ENCODE data around the gene SLC39A9.

SLC39A9 gene

GRCh38 chr14:69358966-69359365 is 39.5 kb upstream of the SLC39A9 start:
- DNase-seq (ENCODE audit: low spot score in 2 of 2): no peak
- Histone ChIP-seq H3K4me1 (no peaks in the 10 kb centered on the region), H3K4me3 (no peak overlapping the region), H3K36me3 (replicated peaks) (no peaks in the 10 kb centered on the region), H3K27me3 (ENCODE audit: low read depth) (no peaks in the 10 kb centered on the region), H3K9me3 (no peaks in the 10 kb centered on the region)
- in situ Hi-C loops (cut with MboI; ENCODE audit: low sequenced_read_pairs): no loop called here

GRCh38 chr14:69360438-69361108 is 37.9 kb upstream of the SLC39A9 start:
- H3K9me3 ChIP-seq: no peaks in the 10 kb centered on the region
- H3K27me3 ChIP-seq (ENCODE audit: low read depth): no peaks in the 10 kb centered on the region
- H3K4me1 ChIP-seq: no peaks in the 10 kb centered on the region
- peak in 1 of 2 experiments; percentile 39 for DNase-seq (ENCODE audit: low spot score in 2 of 2)
- no peaks in the 10 kb centered on the region for H3K36me3 ChIP-seq (replicated peaks)
- no peak overlapping the region for H3K4me3 ChIP-seq
- in situ Hi-C loops (cut with MboI; ENCODE audit: low sequenced_read_pairs): no loop called here

- H3K4me3 ChIP-seq: no peak overlapping the region
- DNase-seq (ENCODE audit: low spot score in 2 of 2): no peak
- in situ Hi-C loops (cut with MboI; ENCODE audit: low sequenced_read_pairs): no loop called here
- H3K36me3 ChIP-seq (replicated peaks): no peaks in the 10 kb centered on the region
- H3K9me3 ChIP-seq: no peaks in the 10 kb centered on the region
- no peaks in the 10 kb centered on the region for H3K4me1 ChIP-seq
- H3K27me3 ChIP-seq (ENCODE audit: low read depth): no peaks in the 10 kb centered on the region
Measured at GRCh38 chr14:69363055-69363454, 35.4 kb upstream of the SLC39A9 start.

- Histone ChIP-seq H3K9me3 (no peaks in the 10 kb centered on the region), H3K27me3 (ENCODE audit: low read depth) (no peaks in the 10 kb centered on the region), H3K36me3 (replicated peaks) (no peaks in the 10 kb centered on the region), H3K4me3 (no peak overlapping the region), H3K4me1 (no peaks in the 10 kb centered on the region)
- no peak for DNase-seq (ENCODE audit: low spot score in 2 of 2)
- in situ Hi-C loops (cut with MboI; ENCODE audit: low sequenced_read_pairs): no loop called here
Measured at GRCh38 chr14:69363964-69364363, 34.5 kb upstream of the SLC39A9 start.

GRCh38 chr14:69364378-69364777 is 34.1 kb upstream of the SLC39A9 start:
- no peak for DNase-seq (ENCODE audit: low spot score in 2 of 2)
- no peaks in the 10 kb centered on the region for H3K36me3 ChIP-seq (replicated peaks)
- H3K4me1 ChIP-seq: no peaks in the 10 kb centered on the region
- H3K9me3 ChIP-seq: no peaks in the 10 kb centered on the region
- no peaks in the 10 kb centered on the region for H3K27me3 ChIP-seq (ENCODE audit: low read depth)
- H3K4me3 ChIP-seq: no peak overlapping the region
- in situ Hi-C loops (cut with MboI; ENCODE audit: low sequenced_read_pairs): no loop called here

GRCh38 chr14:69366069-69366468 is 32.4 kb upstream of the SLC39A9 start:
- in situ Hi-C loops (cut with MboI; ENCODE audit: low sequenced_read_pairs): no loop called here
- H3K4me3 ChIP-seq: no peak overlapping the region

GRCh38 chr14:69366761-69367160 is 31.7 kb upstream of the SLC39A9 start:
- H3K9me3 ChIP-seq: no peaks in the 10 kb centered on the region
- in situ Hi-C loops (cut with MboI; ENCODE audit: low sequenced_read_pairs): no loop called here

More at GRCh38 chr14:69366069-69366468, 32.4 kb upstream of the SLC39A9 start:
- H3K36me3 ChIP-seq (replicated peaks): no peaks in the 10 kb centered on the region
- H3K4me1 ChIP-seq: no peaks in the 10 kb centered on the region
- H3K27me3 ChIP-seq (ENCODE audit: low read depth): no peaks in the 10 kb centered on the region
- H3K9me3 ChIP-seq: no peaks in the 10 kb centered on the region
- DNase-seq (ENCODE audit: low spot score in 2 of 2): no peak

GRCh38 chr14:69368381-69368780 is 30.1 kb upstream of the SLC39A9 start:
- H3K36me3 ChIP-seq (replicated peaks): no peaks in the 10 kb centered on the region; the same call in 1 of the 2 replicates
- H3K4me1 ChIP-seq: no peaks in the 10 kb centered on the region
- in situ Hi-C loops (cut with MboI; ENCODE audit: low sequenced_read_pairs): no loop called here

More at GRCh38 chr14:69366761-69367160, 31.7 kb upstream of the SLC39A9 start:
- DNase-seq (ENCODE audit: low spot score in 2 of 2): no peak
- Histone ChIP-seq H3K27me3 (ENCODE audit: low read depth) (no peaks in the 10 kb centered on the region), H3K36me3 (replicated peaks) (no peaks in the 10 kb centered on the region), H3K4me3 (no peak overlapping the region), H3K4me1 (no peaks in the 10 kb centered on the region)

GRCh38 chr14:69370061-69370460 is 28.4 kb upstream of the SLC39A9 start:
- in situ Hi-C loops (cut with MboI; ENCODE audit: low sequenced_read_pairs): no loop called here
- DNase-seq (ENCODE audit: low spot score in 2 of 2): no peak
- H3K4me3 ChIP-seq: no peak overlapping the region
- H3K27me3 ChIP-seq (ENCODE audit: low read depth): no peaks in the 10 kb centered on the region
- H3K36me3 ChIP-seq (replicated peaks): peaks cover 3% of the 10 kb centered on the region; the same call in 1 of the 2 replicates
- H3K9me3 ChIP-seq: no peaks in the 10 kb centered on the region
- H3K4me1 ChIP-seq: no peaks in the 10 kb centered on the region

More at GRCh38 chr14:69368381-69368780, 30.1 kb upstream of the SLC39A9 start:
- H3K27me3 ChIP-seq (ENCODE audit: low read depth): no peaks in the 10 kb centered on the region
- no peaks in the 10 kb centered on the region for H3K9me3 ChIP-seq
- DNase-seq (ENCODE audit: low spot score in 2 of 2): no peak
- no peak overlapping the region for H3K4me3 ChIP-seq

GRCh38 chr14:69372146-69372545 is 26.3 kb upstream of the SLC39A9 start:
- no peaks in the 10 kb centered on the region for H3K4me1 ChIP-seq
- H3K4me3 ChIP-seq: no peak overlapping the region
- DNase-seq (ENCODE audit: low spot score in 2 of 2): no peak
- in situ Hi-C loops (cut with MboI; ENCODE audit: low sequenced_read_pairs): no loop called here
- peaks cover 15% of the 10 kb centered on the region for H3K36me3 ChIP-seq (replicated peaks)
- no peaks in the 10 kb centered on the region for H3K27me3 ChIP-seq (ENCODE audit: low read depth)
- no peaks in the 10 kb centered on the region for H3K9me3 ChIP-seq

- in situ Hi-C loops (cut with MboI; ENCODE audit: low sequenced_read_pairs): no loop called here
- DNase-seq (ENCODE audit: low spot score in 2 of 2): no peak
- H3K27me3 ChIP-seq (ENCODE audit: low read depth): no peaks in the 10 kb centered on the region
- H3K4me1 ChIP-seq: no peaks in the 10 kb centered on the region
- H3K4me3 ChIP-seq: no peak overlapping the region
- peaks cover 21% of the 10 kb centered on the region for H3K36me3 ChIP-seq (replicated peaks)
- no peaks in the 10 kb centered on the region for H3K9me3 ChIP-seq
Measured at GRCh38 chr14:69373104-69373503, 25.4 kb upstream of the SLC39A9 start.

GRCh38 chr14:69374235-69374634 is 24.3 kb upstream of the SLC39A9 start:
- peaks cover 28% of the 10 kb centered on the region for H3K36me3 ChIP-seq (replicated peaks)
- no peak for DNase-seq (ENCODE audit: low spot score in 2 of 2)
- H3K4me3 ChIP-seq: no peak overlapping the region
- H3K27me3 ChIP-seq (ENCODE audit: low read depth): no peaks in the 10 kb centered on the region
- H3K9me3 ChIP-seq: no peaks in the 10 kb centered on the region
- no peaks in the 10 kb centered on the region for H3K4me1 ChIP-seq
- in situ Hi-C loops (cut with MboI; ENCODE audit: low sequenced_read_pairs): no loop called here

- Histone ChIP-seq H3K4me1 (no peaks in the 10 kb centered on the region), H3K9me3 (no peaks in the 10 kb centered on the region), H3K4me3 (no peak overlapping the region), H3K36me3 (replicated peaks) (peaks cover 33% of the 10 kb centered on the region), H3K27me3 (ENCODE audit: low read depth) (no peaks in the 10 kb centered on the region)
- DNase-seq (ENCODE audit: low spot score in 2 of 2): no peak
- in situ Hi-C loops (cut with MboI; ENCODE audit: low sequenced_read_pairs): no loop called here
Measured at GRCh38 chr14:69375182-69375581, 23.3 kb upstream of the SLC39A9 start.

- DNase-seq (ENCODE audit: low spot score in 2 of 2): no peak
- Histone ChIP-seq H3K4me1 (no peaks in the 10 kb centered on the region), H3K36me3 (replicated peaks) (peaks cover 38% of the 10 kb centered on the region), H3K27me3 (ENCODE audit: low read depth) (no peaks in the 10 kb centered on the region), H3K4me3 (no peak overlapping the region), H3K9me3 (no peaks in the 10 kb centered on the region)
- in situ Hi-C loops (cut with MboI; ENCODE audit: low sequenced_read_pairs): no loop called here
Measured at GRCh38 chr14:69375722-69376121, 22.8 kb upstream of the SLC39A9 start.

- in situ Hi-C loops (cut with MboI; ENCODE audit: low sequenced_read_pairs): no loop called here
- peaks cover 45% of the 10 kb centered on the region for H3K36me3 ChIP-seq (replicated peaks)
- no peaks in the 10 kb centered on the region for H3K4me1 ChIP-seq
- no peaks in the 10 kb centered on the region for H3K27me3 ChIP-seq (ENCODE audit: low read depth)
- H3K9me3 ChIP-seq: no peaks in the 10 kb centered on the region
- no peak for DNase-seq (ENCODE audit: low spot score in 2 of 2)
- no peak overlapping the region for H3K4me3 ChIP-seq
Measured at GRCh38 chr14:69376439-69376838, 22.1 kb upstream of the SLC39A9 start.

Measured in HAP-1 (cell line).